Ovary (tissue), 9 donors: ENCODE data around the gene VPS11. TPM values are rescaled to one million over a fixed set of nuclear protein-coding genes. Genes with fewer than 3 reads are reported as not detected.

Experiments used
- DNase-seq, 5 donors: peaks; one replicate each; pipeline ENCODE4 v3.0.0-alpha.2; 2019 to 2020
- H3K27ac ChIP-seq, 2 donors: fragments of 200-600 bp; one replicate each; pipeline versions ENCODE4 v1.5.1 to v1.8.0; 2019 to 2022
- H3K27me3 ChIP-seq: fragments of 200-600 bp; one replicate; pipeline ENCODE4 v1.8.0; 2022
- H3K36me3 ChIP-seq: fragments of 200-600 bp; sonication (generic); one replicate; pipeline ENCODE4 v1.5.1; 2019
- H3K4me1 ChIP-seq: one replicate; pipeline ENCODE4 v1.8.1; 2013; ENCODE audit warnings: mild to moderate bottlenecking, moderate library complexity; ENCODE audit not compliant: insufficient read depth
- H3K4me3 ChIP-seq: fragments of 200-600 bp; sonication (generic); one replicate; pipeline ENCODE4 v1.5.1; 2017
- H3K9me3 ChIP-seq, 2 donors: fragments of 200-600 bp in 1 of 2; sonication (generic) in 1 of 2; one replicate each; pipeline versions ENCODE4 v1.5.1 to v1.8.1; 2013 to 2019; ENCODE audit warnings: mild to moderate bottlenecking in 1 of 2, moderate library complexity in 1 of 2
- CTCF ChIP-seq, 3 donors: fragments of 450-650 bp in 2 of 3; fragments of 200-600 bp in 1 of 3; IDR thresholded peaks; one replicate each; pipeline versions ENCODE4 v1.5.1 to v1.8.0; 2016 to 2022; ENCODE audit warnings: antibody characterized with exemption in 3 of 3, mild to moderate bottlenecking in 1 of 3
- EP300 ChIP-seq: sonication (generic); formaldehyde crosslinking; IDR thresholded peaks from one replicate; pipeline ENCODE4 v1.6.1; 2017; ENCODE audit warnings: antibody characterized with exemption
- POLR2A ChIP-seq: fragments of 450-650 bp; IDR thresholded peaks from one replicate; pipeline ENCODE4 v1.6.1; 2017; ENCODE audit warnings: antibody characterized with exemption, mild to moderate bottlenecking, moderate library complexity
- WGBS, 3 donors: extraction: QIAGEN DNeasy Blood & Tissue Kit in 1 of 3; methylation state at CpG; one replicate each; pipeline versions ENCODE4 v1.1.5 to v1.1.7; 2013 to 2017; 5-methylcytosine and 5-hydroxymethylcytosine counted together
- intact Hi-C, 4 donors: fragments of 100-400 bp; cut with DNase I; formaldehyde crosslinking; loops; one replicate each; pipeline versions ENCODE4 v1.11.0 to v1.15.1; 2022 to 2023
- polyA plus RNA-seq, 2 donors: library from polyadenylated mRNA; stranded (reverse); fragments of 200-250 nt in 1 of 2; fragments of 350-450 nt in 1 of 2; fragmentation: Illumina TruSeq in 1 of 2; extraction: RNeasy Lipid Tissue Mini Kit (QIAGEN cat#74804) in 1 of 2; gene quantifications; one replicate each; pipeline ENCODE4 v1.2.3, GENCODE V29; 2013 to 2014
- total RNA-seq, 7 donors: library from RNA; depleted of rRNA in 2 of 7; stranded (reverse); fragments of >200 nt in 2 of 7; fragmentation: NEBNext Ultra II Directional in 3 of 7; extraction: Animal tissue kit (Norgen Biotek cat#: 25700) in 3 of 7; gene quantifications; one replicate each; pipeline versions ENCODE4 v1.1.0 to v1.2.4, GENCODE V29; 2016 to 2023
- donor health status: DM: no; HTN: no; CAD: no; lungs with moderate emphysema.
- donor health status: DM: no; HTN: no; CAD: no.
- donor health status: Bipolar disorder and iron deficiency.
- donor health status: DM: yes; HTN: yes; CAD: no.
- donor health status: DM: no; HTN: no; CAD: no.
- donor health status: DM: yes; HTN: yes; CAD: no.

Gene VPS11
- total and polyA plus RNA-seq, 9 donors = 24.3 to 47.8 (median 35.8) TPM

DNA sequence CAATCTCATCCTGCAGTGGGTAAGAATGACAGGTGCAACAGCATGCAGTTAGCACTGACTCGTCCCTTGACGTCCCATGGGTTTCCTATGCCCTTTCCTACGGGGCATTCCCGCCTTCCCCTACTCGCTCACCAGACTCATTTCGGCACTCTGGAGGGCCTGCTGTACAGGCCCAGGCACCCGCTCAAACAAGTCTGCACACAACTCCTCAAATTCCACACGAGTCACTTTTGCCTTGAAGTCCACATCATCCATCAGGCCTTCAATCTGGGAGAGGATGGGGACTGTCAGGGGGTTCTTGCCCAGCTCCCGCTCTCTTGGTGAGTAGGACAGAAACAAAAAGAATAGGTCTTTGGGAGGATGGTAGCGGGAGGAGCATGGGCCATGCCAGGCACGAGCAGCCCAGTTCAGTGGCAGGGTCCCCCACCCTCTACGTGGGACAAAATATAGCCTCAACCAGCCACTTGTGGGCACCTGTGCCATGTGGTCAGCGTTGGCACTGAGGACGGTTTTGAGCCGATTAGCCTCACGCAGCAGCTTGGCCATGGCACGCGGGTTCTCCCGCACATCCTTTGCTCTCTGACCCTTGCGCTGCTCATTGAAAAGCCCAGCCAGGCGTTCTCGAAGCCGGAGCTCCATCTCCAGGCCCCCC lies 15.3 kb upstream of the VPS11 start:
- no peaks in the 10 kb centered on the region for H3K9me3 ChIP-seq
- intact Hi-C loops = no loop called here
- no peak overlapping the region for H3K27ac ChIP-seq
- H3K36me3 ChIP-seq = no peaks in the 10 kb centered on the region
- DNase-seq = no peak
- H3K27me3 ChIP-seq = no peaks in the 10 kb centered on the region
- H3K4me3 ChIP-seq = no peak overlapping the region
- TF ChIP-seq CTCF (IDR thresholded peaks at IDR 0.05) (no peak), POLR2A (no peak), EP300 (no peak)
- WGBS, 3 donors = 91 to 95% (median 92%) methylated on average over 23 of the region's 23 CpGs
- H3K4me1 ChIP-seq = peaks cover 4% of the 10 kb centered on the region

- Histone ChIP-seq H3K27ac (no peak overlapping the region), H3K4me3 (no peak overlapping the region), H3K27me3 (no peaks in the 10 kb centered on the region), H3K9me3 (no peaks in the 10 kb centered on the region), H3K4me1 (peaks cover 4% of the 10 kb centered on the region), H3K36me3 (no peaks in the 10 kb centered on the region)
- 93 to 96% (median 96%) methylated on average over 10 of the region's 10 CpGs for WGBS, 3 donors
- intact Hi-C loops = no loop called here
- TF ChIP-seq EP300 (no peak), CTCF (IDR thresholded peaks at IDR 0.05) (no peak), POLR2A (no peak)
- DNase-seq = no peak
These were observed 13.2 kb upstream of the VPS11 start for GRCh38 chr11:119054418-119054817.

DNA sequence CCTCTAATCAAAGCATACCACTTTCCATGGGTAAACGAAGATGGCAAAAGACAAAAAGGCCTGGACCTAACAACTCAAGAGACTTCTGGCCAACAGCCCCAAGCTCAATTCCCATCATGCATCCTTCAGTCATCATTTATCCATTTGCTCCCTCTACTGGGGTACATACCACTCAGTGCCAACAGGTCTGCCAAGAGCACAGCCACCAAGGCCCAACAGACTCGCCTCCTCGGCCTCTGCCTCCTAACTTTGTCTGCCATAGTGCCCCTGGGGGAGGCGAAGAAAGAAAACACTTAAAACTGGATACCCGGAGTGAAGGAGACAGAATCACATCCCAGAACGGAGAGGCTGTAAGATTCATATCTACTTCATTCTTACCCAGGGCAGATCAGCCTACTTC lies 11.7 kb upstream of the VPS11 start:
- Histone ChIP-seq H3K4me3 (peak overlapping the region; percentile 73), H3K4me1 (peaks cover 4% of the 10 kb centered on the region), H3K36me3 (no peaks in the 10 kb centered on the region), H3K9me3 (no peaks in the 10 kb centered on the region), H3K27ac (peak overlapping the region in 1 of 2 donors; percentile 34), H3K27me3 (no peaks in the 10 kb centered on the region)
- WGBS, 3 donors = 26 to 39% (median 37%) methylated on average over 6 of the region's 6 CpGs
- no peak for DNase-seq
- no peak for TF ChIP-seq EP300
- TF ChIP-seq CTCF (IDR thresholded peaks at IDR 0.05) = no peak
- no peak for TF ChIP-seq POLR2A
- intact Hi-C loops = no loop called here

DNA sequence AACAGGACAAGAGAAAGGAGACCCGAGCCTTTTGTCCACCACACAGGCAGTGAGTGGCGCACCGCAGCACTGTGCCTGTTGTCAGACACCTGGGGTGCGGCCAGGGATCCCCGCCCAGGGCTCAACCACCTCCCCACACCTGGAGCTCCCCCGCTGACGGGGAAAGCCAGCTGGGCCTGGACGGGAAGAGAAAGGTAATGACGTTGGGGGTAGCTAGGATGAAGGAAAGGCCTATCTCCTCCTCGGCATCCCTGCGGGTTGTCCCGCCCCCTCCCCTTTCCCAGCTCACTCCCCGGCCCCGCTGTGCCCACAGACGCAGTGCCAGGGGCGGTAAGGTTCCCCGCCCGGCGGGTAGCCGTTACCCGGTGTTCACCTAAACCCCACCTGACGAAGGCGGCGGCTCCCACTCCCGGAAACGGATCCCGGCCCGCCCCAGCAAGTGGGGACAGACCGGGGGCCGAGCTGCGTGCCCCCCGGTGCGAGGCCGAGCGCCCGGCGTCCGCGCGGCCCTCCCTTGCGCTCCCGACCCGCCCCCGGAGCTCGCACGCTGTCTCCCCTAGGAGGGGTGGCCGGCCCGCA lies 11.1 kb upstream of the VPS11 start:
- Histone ChIP-seq H3K36me3 (no peaks in the 10 kb centered on the region), H3K27me3 (no peaks in the 10 kb centered on the region), H3K27ac (peak overlapping the region; percentile 34 to 67), H3K9me3 (no peaks in the 10 kb centered on the region), H3K4me1 (peaks cover 4% of the 10 kb centered on the region), H3K4me3 (peak overlapping the region; percentile 73)
- TF ChIP-seq POLR2A = no peak
- TF ChIP-seq EP300 = no peak
- TF ChIP-seq CTCF (IDR thresholded peaks at IDR 0.05) = no peak
- peak; percentile 24 to 59 (median 56) for DNase-seq
- 1% methylated on average over 38 to 48 of the region's 48 CpGs for WGBS, 3 donors
- intact Hi-C loops = no loop called here
